Fibroblast of the conjunctiva (primary cell): ENCODE data around the gene LTN1.
A peak's percentile ranks its signal among the peaks of the same experiment; 100 is the strongest.
"Not testable (repeated sequence)": the region's sequence is repeated elsewhere in the genome, so short reads cannot be mapped to it uniquely, and the experiment has no call there.

Experiments
- DNase-seq: peaks from one replicate; pipeline ENCODE4 v3.0.0-alpha.2; 2010; ENCODE audit warnings: low read depth

The LTN1 gene

GRCh38 chr21:28992526-28993292 is at the start of gene LTN1:
Gene LTN1, minus strand, starts transcription at chr21:28992877. Its CDS starts 72 bp downstream, at chr21:28992805.
- peak; percentile 98 for DNase-seq

- DNase-seq, result no peak
Observed at GRCh38 chr21:29034678-29035077, 42.0 kb upstream of the LTN1 start.

- DNase-seq, result no peak
Observed at GRCh38 chr21:29033871-29034270, 41.2 kb upstream of the LTN1 start.

- no peak for DNase-seq
Observed at GRCh38 chr21:29033301-29033700, 40.6 kb upstream of the LTN1 start.

GRCh38 chr21:29030909-29031308 is 38.2 kb upstream of the LTN1 start:
- no peak for DNase-seq

GRCh38 chr21:29029524-29029923 is 36.8 kb upstream of the LTN1 start:
- DNase-seq, result no peak

GRCh38 chr21:29025328-29025713 is 32.6 kb upstream of the LTN1 start:
- no peak for DNase-seq

- DNase-seq, result peak; percentile 96
Observed at GRCh38 chr21:29024474-29025327, 32.0 kb upstream of the LTN1 start, which contains the start of gene USP16. Gene USP16, plus strand, starts transcription at chr21:29024668. Its CDS starts 3,246 bp downstream, at chr21:29027914.

- no peak for DNase-seq
Observed at GRCh38 chr21:29022166-29022565, 29.5 kb upstream of the LTN1 start.

- DNase-seq, result no peak
Observed at GRCh38 chr21:29018540-29018939, 25.9 kb upstream of the LTN1 start.

GRCh38 chr21:29017639-29018237 is 25.1 kb upstream of the LTN1 start:
- no peak for DNase-seq

GRCh38 chr21:29011236-29011635 is 18.6 kb upstream of the LTN1 start:
- DNase-seq, result not testable (repeated sequence)

- no peak for DNase-seq
Observed at GRCh38 chr21:29008367-29008766, 15.7 kb upstream of the LTN1 start.

- no peak for DNase-seq
Observed at GRCh38 chr21:29007810-29008209, 15.1 kb upstream of the LTN1 start.

GRCh38 chr21:29007135-29007534 is 14.5 kb upstream of the LTN1 start:
- no peak for DNase-seq

GRCh38 chr21:29005696-29006095 is 13.0 kb upstream of the LTN1 start:
- DNase-seq, result no peak

- peak; percentile 96 for DNase-seq
Observed at GRCh38 chr21:29002442-29003144, 9.9 kb upstream of the LTN1 start.

GRCh38 chr21:28993293-28993629 is 584 bp upstream of the LTN1 start:
- no peak for DNase-seq

GRCh38 chr21:28991861-28992525 is 684 bp downstream of the LTN1 start:
- DNase-seq, result no peak

GRCh38 chr21:28988146-28988545 is 4.5 kb downstream of the LTN1 start:
- DNase-seq, result not testable (repeated sequence)

- no peak for DNase-seq
Observed at GRCh38 chr21:28986677-28987076, 6.0 kb downstream of the LTN1 start.

GRCh38 chr21:28982637-28983036 is 10.0 kb downstream of the LTN1 start:
- DNase-seq, result no peak
